Measurements from ENCODE around the gene KLF16.

The KLF16 gene

DNA sequence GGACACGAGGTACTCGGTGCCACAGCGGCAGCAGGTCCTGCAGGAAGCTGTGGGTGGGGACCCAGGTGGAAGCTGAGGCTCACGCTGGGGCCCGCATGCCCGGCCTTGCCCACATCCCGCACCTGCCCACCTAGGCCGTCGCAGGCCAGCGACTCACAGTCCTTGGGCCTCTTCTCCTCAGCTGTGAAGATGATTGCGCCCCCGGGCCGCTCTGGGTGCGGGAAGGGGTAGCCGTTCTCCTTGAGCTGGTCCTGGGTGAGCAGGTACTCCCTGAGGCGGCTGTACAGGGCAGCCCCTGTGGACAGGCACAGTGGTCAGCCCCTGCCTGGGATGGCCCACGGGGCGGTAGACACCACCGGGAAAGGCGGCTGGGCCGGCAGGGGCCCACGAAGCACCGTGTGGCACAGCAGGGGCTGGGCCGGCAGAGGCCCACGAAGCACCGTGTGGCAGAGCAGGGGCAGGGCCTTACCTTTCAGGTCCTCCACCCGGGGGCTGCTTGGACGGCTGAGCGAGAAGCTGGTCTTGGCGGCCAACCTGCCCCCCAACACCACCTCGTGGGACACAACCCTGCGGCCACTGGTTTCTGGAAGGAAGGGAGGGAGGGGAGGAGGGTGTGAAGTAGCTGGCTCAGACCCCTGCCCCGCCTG is 44.7 kb downstream of the KLF16 start:
- DNase-seq = no peak

DNA sequence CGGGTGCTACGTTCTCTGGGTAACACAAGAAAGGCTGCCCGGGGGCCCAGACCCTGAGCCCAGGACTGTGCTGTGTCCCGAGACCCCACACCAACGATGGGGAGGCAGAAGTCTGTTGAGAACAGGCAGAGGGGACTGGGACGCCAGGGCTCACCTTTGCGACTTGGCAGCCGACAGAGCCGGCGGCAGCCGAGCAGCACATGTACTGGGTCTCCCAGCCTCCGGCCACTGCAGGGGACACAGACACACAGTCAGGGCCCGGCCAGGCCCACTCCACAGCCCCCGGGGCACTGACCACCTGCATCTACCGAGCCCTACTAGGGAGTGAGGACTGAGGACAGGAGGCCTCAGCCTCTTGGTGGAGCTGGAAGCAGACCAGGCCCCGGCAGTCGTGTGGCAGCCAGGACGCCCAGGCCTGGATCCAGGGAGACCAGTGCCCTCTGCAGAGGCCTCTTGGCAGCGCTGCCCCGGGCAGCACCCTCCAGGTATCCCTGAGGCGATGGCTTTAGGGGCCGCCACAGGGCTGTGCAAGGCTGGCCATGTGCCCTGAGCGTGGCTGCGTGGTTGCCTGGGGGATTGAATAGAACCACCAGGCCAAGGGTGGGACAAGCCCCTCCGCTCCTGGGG is 45.7 kb downstream of the KLF16 start:
- no peak for DNase-seq

DNA sequence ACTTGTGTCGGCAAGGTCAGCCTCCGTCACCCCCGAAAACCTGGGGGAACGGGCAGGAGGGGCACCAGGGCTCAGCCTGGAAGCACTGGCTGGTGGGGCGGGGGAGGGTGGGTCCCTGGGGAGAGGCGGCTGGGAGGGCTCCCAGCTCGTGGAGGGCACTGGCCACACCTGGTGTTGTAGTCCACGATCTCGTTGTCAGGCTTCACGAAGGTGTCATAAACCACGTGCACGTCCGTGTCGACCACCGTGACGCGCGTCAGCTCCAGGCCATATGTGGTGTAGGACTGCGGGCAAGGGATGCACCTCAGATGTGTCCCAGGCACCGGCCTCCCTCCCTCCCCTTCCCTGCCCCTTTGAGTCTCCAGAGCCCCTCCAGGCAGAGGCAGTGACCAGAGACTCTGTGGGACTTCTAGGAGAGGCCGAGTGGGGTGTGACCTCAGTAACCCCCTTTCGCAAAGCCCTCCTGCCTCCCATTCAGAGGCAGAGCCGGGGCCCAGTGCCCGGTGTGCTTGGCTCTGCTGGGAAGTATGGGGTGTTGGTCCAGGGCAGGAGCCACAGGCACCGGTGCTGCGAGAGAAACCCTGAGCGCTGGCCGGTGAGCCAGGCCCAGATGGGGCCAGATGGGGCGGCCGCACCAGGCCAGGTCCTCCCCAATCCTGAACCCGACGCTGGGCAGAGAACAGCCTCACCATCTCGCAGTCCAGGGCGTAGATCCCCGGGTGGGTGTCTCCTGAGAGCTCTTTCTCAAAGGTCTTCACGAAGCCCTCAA is 46.7 kb downstream of the KLF16 start:
- no peak for DNase-seq

DNA sequence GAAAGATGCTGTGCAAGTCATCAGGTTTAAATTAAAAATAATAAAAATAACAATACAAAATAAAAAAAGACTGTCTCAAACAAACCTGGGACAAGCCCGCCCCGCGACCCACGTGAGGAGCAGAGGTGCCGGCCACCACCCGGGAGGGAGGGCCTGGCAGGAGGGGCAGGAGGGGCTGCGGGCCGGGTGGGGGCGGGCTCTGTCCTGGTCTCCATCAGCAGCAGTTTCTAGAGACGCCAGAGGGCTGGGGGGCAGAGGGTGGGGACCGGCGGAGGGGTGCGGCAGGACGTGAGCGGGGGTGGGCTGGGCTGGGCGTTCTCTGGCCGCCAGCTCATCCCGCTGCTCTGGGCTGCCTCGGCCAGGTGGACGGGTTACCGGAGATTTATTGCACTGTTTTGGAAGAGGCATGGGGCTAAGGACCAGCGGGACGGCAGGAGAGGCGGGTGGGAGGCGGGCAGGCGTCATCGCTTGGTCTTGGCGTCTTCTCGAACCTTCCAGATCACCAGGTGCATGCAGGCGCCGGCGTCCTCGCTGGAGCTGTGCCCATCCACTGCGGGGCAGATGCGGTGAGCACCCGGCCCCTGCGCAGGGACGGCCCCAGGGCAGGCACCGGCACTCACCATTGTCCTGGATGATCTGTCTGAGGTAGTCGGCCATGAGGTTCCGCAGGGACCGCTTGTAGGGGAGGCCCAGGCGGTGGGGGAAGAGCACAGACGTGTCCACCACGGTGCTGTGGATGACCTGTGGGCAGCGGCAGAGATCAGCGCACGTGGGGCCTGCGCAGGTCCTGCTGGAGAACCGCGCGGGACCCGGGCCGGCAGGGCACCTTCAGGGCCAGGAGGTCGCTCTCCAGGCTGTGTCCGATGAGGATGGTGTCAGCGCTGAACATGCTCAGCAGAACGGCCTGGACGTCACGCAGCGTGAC is 47.5 kb downstream of the KLF16 start:
- DNase-seq = no peak

DNA sequence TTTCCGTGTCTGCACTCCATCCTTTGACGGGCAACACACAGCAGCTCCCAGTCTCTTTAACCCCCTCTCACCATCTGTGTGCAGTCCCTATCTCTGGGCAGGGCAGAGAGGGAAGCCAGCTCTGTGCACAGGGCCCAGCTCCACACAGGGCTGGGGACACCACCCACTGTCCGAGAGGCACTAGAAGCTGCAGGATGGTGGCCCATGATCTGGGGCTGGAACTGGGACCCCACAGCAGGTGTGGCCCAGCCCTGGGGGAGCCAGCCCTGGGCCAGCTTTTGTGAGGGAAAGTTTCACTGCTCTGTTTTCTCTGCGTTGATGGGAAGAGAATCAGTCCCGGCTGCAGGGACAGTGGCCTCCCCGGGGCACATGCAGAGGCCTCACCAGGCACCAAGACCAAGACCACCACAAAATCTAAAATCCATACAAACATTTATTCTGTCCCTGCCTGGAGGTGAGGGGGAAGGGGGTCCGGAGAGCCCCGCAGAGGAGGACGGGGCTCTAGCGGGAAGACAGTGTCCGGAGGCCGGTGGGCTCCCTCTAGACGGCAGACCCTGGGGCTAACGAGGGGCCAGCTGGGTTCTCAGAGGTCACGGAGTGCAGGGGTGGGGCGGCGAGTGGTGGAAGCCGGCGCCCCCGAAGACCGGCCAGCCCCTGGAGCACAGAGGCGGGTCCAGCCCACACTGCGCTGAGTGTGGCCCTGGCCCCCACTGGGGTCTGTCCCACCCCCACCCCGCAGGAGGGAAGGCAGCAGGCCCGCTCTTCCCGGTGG is 48.4 kb downstream of the KLF16 start:
- no peak for DNase-seq

DNA sequence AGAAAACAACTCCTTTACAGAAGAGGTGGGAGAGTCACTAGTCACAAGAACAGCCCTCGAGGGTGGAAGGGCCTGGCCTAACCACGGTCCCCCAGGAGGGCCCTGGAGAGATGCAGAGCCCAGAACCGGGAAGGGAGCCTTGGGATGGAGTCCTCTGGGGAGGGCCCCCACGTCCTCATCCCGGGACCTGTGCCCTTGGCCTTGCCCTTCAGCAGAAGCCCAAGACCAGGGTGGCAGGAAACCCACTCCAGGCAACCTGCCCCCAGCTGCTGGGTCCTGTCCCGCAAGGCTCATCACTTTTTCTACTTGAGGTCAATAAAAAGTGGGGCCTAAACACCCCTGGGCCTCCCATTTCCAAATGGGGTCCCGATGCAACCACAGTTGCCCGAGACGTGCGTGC is 49.0 kb downstream of the KLF16 start:
- no peak for DNase-seq

DNA sequence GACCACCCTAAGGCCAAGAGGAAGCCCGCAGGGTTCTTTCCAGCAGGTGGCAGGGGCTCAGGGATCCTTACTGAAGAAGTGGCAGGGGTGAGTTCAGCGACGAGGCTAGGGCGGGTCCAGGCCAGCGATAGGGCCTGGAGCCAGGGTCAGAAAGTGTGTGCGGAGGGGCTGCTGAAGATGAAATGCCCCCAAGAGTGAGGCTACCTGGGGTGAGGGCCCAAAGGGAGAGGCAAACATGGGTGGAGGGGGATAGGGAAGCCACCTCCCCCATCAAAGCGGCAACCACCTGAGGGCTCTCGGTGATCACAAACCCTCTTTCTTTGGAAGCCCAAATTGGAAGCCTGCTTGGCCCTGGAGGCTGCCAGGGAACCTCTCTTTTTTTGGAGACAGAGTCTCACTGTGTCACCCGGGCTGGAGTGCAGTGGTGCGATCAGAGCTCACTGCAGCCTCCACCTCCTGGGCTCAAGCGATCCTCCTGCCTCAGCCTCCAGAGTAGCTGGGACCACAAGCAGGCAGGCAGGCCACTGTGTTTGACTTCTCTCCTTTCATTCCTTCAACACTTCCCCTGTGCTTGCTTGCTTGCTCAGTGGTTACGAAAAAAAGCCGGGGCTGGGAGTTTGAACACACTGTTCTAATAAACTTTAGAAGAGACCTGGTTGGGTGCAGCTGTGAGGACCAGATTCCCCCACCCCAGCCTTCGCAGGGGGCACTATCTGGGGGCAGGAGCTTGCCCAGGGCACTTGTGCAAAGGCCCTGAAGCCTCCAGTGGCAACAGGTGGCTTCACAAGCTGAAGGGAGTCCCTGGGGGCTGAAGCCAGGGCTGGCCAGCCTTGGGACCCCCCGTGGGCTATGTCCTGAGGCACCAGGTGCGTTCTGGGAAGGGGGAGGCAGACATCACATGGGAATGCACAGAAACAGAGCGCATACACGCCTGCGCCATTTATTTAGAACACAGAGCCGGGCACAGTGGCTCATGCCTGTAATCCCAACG is 49.9 kb downstream of the KLF16 start:
- no peak for DNase-seq

DNA sequence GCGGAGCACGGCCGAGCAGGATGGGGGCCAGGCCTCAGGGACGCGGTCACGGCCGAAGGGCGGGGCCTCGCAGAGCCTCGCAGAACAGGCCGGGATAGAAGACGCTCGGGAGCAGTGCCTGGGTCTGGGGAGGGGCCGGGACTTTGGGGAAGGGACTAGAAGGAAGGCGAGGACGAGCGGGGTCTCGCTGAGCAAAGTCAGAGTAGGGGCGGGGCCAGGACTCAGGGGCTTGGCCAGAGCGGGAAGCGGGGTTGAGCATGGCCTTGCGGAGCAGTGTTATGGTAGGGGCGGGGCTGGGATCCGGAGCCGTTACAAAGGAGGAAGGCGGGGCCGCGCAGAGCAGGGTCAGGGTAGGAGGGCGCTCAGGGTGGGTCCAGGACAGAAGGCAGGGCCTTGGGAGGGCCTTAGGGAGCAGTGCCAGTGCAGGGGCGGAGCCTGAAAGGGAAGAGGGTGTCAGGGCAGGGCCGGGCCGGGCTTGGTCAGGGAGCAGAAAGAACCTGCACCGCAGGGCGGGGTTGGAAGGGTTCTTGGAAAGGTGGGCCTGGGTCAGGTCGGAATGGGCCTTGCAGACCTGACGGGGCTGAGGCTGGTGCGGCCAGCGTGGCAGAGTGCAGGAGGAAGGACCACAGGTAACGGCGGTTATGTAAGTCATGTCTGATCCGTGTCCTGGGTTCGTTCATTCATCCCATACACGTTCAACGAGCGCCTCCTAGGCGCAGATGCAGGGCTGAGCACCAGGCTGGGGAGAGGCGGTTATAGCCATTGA is 50.8 kb downstream of the KLF16 start:
- peak; percentile 79 for DNase-seq

DNA sequence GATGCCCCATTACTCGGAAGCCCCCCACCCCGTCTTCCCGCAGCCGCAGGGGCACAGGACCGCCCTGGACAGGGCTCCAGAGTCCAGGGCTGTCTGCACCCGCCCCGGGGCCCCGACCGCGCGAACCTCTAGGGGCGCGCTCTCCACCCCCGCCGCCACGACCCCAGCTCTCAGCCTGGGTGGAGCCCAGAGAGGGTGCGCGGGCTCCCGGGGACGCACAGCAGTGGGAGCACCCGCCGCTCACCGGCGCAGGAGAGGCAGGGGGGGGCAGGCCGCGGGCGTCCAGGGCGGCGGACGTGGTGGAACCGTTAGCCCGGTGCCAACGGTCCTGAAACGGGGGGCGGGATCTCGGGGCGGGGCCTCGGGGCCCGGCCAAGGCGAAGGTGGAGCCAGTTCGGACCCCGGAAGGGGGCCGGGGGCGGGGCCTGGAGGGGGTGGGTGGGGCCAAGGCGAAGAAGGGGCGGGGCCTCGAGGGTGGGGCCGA is 51.4 kb downstream of the KLF16 start, which contains the start of gene ATP8B3:
Gene ATP8B3 (minus strand): TSS at position 335 of the 484 bp plus-strand sequence. CDS start 540 bp downstream, outside the sequence.
- DNase-seq = no peak

DNA sequence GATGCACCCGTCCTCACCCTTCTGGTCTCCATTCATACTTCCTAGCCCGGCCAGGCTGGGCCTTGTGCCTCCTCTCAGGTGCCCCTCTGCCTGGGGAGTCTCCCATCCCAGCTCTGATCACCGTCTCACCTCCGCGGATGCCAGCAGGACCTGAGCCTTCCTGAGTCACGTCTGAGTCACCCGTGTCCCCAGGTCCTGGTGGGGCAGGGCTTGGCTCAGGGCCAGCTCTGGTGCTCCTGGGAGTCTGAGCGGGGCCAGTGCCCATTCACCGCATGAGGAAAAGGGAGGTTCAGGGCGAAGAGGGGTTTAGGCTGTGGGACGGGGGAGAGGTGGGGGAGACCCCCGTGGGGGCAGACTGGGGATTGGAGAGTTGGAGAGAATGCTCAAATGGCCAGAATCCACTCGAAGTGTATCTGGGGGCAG is 51.9 kb downstream of the KLF16 start:
- DNase-seq = peak; percentile 47

DNA sequence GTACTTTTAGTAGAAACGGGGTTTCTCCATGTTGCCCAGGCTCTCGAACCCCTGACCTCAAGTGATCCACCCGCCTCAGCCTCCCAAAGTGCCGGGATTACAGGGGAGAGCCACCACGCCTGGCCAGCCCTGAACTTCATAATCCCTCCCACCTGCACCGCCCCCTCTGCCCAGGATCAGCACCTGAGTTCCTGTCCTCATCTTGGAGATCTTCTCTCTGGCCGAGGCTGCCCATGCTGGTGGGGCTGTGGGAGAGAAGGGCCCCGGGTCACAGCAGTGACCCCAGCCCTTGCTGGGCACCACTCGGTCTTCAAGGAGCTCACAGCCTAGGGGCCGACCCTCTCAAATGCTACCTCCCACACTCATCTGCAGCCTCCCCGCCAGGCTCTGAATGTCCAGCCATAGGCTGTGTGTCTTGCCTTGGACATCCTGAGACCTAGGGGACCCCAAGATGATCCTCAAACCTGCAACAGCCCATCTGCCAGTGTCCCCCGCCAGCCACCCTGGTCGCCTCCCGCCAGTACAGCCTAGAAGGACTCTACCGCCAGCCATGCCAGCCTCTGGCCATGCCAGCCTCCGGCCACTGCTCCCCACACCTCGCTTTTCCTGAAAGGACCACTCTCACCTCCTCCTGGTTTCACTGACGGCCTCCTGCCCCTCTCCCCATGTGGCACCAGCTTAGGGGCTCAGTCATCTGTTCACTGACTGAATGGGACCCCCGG is 52.8 kb downstream of the KLF16 start:
- DNase-seq = no peak

DNA sequence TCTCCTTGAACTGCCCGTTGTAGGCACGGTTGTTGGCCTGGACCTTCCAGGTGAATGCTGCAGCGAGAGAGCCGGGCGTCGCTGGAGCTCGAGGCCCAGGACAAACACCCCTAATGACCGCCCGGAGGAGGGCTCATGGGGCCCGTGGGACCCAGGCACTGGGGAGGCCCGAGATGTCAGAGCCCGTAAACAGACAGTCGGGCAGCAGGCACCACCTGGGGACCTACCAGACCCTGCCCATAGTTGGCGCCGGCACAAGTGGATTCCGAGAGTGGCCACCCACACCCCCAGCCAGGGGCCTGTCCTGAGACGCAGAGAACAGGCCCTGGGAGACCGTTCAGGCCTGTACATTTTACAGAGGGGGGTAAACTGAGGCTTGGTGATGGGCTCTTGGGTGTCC is 53.7 kb downstream of the KLF16 start:
- DNase-seq = no peak

DNA sequence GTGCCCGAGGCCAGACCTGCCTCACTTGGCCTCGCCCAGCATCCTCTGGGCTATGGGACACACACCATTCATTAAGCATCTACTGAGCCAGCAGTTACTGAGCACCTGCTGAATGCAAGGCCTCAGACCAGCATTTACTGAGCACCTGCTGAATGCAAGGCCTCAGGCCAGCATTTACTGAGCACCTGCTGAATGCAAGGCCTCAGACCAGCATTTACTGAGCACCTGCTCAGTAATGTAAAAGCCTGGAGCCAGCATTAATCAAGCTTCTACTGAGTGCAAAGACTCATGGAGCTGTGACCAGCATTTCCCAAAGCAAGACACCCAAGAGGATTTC is 55.0 kb downstream of the KLF16 start:
- DNase-seq = no peak

DNA sequence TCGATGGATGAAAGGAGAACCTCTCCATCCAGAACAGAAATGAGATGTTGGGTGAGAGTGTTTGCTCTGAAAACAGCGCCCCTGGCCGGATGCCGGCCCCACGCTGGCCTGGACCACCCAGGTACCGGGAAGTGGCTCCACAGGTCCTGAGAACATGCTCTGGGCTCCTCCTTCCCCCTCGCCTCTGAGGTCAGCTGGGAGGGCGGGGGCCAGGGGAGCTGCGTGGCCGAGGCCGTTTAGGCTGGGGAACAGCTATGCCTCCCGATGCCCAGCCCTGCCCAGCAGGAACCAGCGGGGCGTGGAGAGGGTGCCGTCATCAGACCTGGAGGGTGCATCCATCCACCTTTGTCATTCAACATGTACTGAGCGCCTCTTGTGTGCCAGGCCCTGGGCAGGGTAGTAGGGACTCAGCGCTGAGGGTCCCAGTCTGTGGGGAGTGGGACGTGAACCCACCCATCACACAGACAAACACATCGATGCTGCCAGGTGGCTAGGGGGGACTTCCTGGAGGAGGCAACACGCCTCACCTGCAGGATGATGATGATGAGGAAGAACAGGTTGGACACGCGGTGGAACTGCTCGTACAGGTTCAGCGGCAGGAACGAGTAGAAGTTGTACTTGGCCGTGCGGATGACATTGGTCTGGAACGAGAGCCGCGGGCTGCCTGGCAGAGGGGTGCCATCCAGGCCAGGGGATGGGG is 55.5 kb downstream of the KLF16 start:
- DNase-seq = no peak

DNA sequence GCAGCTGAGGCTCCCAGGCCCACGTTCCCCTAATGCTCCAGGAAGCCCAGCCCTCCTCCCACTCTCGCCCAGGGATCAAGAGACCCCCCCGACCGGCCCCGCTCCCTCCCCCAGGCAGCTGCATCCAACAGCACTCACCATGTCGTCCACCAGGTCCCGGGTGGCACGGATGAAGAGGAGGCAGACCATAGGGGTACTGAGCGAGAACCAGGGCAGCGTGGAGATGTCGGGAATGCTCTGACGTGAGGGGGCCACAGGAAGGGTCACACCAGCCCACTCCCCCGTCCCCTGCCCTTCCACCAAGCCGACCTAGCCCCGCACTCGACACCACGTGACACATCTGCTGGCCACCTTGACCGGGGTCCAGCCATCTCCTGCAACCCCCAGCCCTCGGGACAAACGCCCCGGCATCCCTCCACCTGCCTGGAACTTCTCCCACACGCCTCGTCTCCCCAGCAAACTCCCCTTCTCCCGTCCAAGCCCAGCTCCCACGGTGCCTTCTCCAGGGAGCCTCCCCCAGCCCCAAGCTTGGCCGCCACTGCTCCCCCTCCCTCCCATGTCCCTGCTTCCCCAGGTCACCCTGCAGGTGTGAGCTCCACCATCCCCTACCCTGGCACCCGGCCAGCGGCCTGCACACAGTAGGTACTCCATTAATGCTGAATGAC is 56.2 kb downstream of the KLF16 start:
- DNase-seq = no peak

DNA sequence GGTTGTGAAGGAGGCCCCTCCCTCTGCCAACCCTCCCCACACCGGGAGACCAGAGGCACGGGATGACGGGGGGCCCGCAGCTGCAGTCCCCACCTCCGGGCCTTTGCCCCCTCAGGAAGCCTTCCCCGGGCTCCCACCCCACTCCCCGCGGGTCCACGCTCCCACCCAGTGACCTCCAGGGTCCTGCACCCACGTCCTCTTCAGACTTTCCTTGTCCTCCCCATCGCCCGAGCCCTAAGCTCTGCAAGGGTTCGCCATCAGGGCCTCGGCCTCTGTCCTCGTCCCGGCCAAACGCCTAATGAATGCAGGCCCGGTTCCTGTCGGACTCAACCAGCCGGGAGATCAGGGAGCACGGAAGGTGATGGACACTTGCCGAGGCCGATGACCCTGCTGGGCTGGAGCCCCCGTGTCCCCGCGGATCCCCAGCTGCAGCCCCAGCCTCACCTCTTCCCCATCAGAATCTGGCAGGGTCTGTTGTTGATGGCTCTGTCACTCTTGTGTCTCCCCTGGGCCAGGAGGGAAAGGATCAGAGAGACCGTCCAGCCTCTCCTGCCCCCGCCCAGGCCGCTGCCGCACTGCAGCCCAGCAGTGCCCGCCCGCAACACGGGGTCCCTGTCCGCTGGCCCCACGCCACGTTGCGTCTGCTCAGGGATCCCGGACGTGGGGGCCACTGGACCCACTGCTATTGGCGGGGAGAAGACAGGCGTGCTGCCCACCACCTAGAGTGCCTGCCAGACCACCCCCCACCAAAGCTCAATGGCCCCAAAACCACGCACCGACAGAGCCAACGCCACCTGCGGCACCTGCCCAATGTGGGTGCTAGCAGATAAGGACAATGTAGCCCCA is 57.0 kb downstream of the KLF16 start:
- no peak for DNase-seq
